HL-60/S4 treated with retinoic acid at 250 ng/mL for 4 days and 3 days (cell line): ENCODE data around the gene FCN1.

Experiments
- in situ Hi-C: fragments of 300-500 bp; cut with MboI; formaldehyde crosslinking; loops from 2 replicates; pipeline ENCODE4 v1.7.0; 2022; ENCODE audit warnings: low sequenced_read_pairs

FCN1 gene

DNA sequence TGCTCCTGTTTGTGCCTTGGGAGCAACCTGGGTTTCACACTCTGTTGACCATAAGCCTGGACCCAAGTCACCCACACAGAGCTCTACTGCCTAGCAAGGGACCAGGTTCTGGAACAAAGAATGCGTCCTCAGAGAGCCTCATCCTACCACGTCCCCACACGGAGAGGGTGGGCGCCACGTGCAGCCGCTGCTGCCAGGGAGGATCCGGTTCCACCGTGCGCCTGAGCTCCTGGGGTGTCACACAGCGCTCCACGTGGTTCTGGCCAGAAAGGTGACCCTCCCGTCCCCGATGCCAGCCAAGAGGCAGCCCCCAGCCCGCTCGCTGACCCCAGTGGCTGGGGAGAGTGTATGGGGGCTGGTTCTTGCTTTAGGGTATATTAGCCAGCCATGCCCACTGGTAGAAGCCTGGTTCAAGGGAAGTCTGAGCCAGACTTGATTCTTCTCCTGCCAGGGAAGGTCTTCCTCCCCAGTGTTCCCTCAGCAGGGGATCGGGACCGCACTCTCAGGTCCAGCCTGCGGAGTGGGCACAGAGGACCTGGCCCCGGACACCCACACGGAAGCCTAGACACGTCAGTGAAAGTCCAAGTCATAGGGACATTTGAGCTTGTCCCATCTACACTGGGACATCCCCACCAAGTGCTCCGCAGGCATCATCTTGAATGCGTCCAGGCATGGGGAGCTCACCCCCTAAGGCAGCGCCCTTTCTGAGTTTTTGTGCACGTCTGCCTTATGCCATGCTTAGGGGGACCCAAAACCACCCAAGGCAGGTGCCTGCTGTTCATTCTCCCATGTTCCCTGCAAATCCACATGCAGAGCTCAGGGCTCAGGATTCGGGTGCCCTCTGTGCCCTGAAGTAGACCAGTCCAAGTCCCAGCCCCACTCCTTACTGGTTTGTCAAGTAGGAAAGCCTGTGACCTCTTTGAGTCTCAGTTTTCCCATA, 2.4 kb downstream of the FCN1 start:
- in situ Hi-C loops: no loop called here

DNA sequence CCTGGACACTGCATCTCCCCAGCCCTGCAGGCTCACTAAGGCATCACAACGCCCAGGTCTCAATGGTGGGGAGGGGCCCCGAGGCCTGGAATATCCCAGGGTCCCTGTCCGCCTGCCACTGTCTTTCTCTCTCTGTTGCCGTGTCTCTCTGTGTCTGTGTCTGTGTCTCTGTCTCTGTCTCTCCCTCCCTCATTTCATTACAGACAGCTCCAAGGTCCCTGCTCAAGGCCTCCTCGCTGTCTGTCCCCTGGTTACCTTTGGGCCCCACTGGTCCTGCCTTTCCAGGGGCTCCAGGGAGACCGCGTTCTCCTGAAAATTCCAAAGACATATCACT, 3.2 kb downstream of the FCN1 start:
- in situ Hi-C loops: no loop called here

DNA sequence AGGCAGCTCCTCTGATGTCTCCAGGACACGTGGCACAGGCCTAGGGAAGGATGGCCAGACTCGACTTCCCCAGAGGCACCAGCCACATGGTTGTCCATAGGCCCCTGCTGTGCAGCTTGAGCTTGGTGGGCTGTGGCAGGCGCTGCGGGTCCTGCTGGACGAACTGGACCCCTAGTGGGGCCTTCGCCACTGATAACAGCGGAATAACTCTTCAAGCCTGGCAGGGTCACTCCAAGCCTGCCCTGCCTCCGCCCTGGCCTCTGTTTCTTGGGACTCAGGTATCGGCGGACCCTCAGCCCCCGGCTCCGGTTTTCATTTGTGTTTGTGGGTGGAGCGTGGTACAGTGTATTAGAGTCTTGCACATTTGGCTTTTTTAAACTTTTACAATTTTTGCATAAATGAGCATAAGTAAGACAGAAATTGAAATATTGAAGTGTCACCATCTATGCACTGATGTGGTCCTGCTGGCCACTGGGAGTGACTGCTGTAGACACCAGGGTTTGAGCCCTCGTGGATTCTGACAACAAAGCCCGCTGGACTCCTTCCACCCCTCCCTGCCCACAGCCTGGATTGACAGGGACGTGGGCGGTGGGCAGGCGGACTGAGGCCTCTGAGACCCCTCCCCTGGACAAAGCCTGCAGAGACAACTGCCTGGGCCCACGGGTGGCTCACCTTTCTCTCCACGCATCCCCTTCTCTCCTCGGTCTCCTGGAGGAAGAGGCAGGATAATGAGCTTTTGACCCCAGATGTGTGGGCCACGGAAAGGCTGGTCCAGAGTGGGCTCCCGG, 3.8 kb downstream of the FCN1 start:
- in situ Hi-C loops: no loop called here

DNA sequence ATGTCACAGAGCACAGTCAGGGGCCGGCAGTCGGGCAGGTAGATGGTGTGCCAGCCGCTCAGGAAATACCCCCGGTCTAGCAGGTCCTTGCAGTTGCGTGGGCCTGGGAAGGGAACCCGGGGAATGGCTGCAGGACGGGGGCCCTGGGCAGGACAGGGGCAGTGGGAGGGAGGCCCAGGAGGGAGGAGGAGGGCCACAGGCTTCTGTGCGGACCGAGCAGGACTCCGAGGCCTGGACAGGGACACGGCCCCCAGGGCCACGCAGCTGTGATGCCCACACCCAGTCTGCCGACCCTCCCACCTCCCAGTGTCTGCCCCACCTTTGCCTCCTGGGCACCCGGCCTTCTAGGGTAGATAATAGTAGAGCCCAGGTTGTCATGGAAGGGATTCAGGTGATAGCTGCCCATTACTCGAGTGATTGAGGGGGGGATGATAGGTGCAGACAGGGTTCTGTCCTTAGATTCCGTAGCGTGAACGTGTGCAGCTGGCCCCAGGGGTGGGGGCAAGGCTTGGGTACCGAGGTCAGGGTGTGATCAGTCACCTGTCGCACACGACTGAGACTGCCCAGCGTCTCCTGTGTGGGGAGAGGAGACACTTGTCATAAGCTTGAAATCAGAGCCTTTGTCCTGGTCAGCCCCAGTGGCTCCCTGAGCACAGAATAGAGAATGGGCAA, 4.5 kb downstream of the FCN1 start:
- in situ Hi-C loops: no loop called here

DNA sequence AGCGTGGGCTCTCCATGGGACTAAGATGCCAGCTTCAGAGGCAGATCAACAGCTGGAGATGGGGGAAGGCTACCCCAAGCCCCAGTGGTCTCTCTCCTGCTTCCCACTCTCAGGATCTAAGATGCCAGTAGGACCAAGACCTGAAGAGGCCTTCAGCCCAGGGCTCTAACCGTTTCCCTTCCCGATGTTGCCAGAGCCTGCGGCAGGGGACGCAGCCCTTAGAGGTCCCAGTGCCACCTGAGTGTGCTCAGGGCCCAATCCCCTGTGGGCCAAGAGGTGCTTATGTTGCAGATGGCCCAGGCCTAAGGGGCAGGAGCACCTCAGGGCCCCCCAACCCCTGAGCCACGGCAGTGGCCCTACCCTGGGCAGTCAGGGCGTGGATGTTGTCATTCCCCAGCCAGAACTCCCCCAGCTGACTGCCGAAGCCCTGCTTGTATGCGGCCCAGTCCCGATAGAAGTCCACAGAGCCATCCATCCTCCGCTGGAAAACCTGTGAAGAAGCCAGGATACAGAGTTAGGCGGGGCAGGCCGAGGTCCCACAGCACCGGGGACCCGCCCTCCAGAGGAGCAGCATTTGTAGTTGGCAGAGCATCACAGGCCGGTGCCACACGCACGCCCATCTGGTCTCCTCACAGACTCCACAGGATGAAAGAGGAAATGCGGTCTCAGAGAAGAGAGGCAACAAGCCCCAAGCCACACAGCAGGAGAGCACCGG, 5.4 kb downstream of the FCN1 start:
- in situ Hi-C loops: no loop called here

DNA sequence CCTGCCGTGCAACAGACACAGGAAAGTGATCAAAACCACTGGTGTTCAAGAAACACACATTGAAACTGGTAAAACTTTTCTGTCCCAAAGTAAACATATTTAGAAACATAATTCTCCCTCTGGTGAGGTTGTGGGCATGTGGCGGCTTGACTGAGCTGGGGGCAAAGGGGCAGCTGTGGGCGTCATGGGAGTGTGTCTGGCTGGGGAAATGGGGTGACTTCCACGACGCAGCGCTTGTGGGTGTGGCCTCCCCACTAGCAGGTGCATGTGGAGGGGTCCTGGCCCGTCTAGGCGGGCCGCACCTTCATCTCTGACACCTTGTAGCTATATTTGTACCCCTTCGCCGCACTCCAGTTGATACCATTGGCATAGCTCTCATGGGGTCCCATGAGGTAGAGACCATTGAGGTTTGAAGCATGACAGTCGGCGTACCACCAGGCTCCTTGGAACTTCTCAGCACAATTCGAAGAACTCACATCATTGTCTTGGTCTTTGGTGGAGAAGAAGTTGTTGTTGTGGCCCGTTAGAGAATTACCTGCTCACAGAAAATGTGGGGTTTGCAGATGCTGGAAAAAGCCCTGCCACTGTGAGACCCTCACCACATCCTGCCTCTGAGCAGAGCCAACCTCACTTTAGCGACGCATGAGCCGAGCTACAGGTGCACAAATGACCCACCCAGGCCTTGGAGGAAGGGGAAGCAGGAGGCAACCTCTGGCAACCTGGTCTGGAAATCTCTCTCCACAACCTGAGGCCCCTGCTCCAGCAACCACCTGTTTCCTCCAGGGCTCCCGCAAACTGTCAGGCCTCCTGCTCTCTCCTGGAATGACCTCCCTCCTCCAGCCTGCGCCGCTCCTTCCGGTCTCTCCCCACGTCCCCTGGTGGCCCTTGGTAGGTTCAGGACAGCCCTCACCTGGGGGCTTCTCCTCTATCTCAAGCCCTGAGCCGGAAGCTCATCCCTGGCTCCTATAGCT, 7.9 kb downstream of the FCN1 start:
- in situ Hi-C loops: no loop called here

DNA sequence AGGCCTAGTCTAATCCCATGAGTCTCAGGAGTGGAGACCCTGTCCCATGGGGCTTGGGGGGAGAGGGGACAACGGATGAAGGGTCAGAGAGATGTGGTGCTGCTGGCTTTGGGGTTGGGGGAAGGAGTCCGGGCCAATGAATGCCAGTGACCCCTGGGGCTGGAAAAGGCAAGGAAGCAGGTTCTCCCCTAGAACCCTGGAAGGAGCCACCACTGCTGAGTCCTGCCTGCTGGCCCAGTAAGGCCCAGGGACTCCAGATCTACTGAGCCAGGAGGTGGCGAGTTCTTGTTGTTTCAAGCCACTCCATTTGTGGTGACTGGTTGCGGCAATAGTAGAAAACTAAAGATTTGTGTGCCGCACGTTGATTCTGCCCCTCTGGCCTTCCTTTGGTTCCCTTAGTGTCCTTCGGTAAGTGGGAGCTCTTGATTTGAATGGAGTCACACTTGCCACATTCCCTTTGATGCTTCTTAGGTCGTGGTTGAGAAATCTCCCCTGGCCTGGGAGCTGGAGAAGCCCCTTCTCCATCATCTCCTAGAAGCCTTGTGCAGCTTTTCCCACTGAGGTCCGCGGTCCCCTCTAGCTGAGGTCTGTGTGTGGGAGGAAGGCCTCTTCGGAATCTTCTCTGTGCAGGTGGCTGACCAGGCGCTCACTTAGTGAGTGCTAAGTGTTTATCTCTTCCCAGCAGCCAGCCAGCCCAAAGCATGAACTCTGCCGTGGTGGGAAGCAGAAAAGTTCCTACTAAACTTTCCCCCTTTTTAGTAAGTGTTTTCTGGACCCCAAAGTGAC, 9.0 kb downstream of the FCN1 start:
- in situ Hi-C loops: no loop called here

DNA sequence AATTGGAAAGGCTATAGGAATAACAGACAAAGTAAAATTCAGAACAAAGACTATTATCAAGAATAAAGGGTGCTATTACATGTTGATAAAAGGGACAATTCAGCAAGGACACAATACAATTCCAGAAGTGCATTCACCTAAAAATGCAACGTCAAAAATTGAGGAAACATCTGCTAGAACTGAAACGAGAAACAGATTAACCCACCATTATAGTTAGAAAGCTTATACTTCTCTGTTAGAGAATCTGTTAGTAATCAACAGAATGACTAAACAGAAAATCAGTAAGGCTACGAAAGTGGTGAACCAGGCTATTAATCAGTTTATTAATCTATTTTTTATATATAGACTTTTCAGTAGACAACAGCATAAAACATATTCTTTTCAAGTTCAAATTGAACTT, 14.8 kb downstream of the FCN1 start:
- in situ Hi-C loops: no loop called here

DNA sequence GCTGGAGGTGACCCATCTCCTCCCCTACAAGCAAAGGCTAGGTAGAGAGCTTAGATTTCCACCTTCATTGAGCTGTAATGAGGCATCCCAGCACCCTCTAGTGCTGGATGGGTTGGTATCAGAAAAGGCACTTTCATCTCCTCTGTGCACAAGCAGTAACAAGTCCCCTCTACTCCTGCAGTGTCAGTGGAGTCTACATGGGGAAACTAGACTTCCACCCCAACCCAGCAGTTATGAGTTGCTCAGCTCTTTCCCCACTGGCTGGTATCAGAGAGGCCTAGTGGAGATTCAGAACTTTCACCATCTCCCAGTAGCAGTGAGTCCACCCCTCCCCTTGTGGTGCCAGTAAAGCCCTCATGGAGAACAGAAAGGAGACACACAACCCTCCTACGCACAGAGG, 17.9 kb downstream of the FCN1 start:
- in situ Hi-C loops: no loop called here

DNA sequence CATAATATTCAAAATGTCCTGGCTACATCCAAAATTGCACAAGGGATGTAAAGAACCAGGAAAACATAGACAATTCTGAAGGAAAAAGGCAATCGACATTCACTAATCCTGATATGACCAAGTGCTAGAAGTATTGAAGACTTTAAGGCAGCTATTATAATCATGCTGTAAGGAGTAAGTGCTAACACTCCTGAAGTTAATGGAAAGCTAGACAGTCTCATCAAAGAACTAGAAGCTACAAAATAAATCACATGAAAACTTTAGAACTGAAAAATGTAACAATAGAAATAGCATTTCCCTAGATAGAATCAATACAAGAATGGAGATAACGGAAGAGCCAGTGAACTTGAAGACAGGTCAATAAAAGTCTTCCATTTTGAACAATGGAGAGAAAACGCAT, 18.5 kb downstream of the FCN1 start:
- in situ Hi-C loops: no loop called here

DNA sequence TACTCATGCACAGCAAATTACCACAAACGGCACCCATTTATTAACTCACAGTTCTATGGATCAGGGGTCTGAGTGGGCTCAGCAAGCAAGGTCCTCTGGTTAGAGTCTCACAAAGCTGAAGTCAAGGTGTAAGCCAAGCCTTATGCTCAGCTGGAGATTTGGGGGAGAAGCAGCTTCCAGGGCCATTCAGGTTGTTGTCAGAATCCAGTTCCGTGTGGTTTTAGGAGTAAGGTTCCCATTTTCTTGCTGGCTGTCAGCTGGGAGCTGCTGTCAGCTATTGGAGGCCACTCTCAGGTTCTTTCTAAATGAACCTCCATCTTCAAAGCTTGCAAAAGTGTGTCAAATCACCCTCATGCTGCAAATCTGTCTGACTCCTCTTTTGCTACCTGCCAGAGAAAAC, 19.4 kb downstream of the FCN1 start:
- in situ Hi-C loops: no loop called here

DNA sequence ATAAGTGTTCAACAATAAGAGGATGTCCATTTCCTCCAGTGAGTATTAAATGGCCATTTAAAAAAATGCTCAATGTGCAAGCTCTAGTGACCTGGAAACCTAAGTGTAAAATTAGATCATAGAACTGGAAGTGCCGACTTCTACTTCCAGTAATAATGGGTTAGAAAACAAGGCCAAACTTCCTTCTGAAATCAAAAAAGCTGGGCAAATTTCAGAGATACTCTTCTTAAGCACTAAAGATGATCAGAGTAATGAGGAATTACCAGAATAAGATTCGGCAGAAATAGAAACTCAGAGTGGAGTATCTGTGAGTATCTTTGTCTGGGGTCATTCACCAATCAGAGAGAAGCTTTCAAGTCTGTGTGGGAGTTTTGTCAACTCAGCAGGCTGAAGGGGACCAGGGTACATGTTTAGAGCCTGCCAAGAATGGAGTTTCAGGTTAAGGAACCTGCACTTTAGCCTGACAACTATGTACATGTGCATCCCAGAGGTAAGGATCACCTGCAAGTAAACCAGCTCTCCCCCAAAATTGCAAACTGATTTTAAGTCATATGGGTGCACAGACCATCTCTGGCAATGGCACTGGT, 20.0 kb downstream of the FCN1 start:
- in situ Hi-C loops: no loop called here

DNA sequence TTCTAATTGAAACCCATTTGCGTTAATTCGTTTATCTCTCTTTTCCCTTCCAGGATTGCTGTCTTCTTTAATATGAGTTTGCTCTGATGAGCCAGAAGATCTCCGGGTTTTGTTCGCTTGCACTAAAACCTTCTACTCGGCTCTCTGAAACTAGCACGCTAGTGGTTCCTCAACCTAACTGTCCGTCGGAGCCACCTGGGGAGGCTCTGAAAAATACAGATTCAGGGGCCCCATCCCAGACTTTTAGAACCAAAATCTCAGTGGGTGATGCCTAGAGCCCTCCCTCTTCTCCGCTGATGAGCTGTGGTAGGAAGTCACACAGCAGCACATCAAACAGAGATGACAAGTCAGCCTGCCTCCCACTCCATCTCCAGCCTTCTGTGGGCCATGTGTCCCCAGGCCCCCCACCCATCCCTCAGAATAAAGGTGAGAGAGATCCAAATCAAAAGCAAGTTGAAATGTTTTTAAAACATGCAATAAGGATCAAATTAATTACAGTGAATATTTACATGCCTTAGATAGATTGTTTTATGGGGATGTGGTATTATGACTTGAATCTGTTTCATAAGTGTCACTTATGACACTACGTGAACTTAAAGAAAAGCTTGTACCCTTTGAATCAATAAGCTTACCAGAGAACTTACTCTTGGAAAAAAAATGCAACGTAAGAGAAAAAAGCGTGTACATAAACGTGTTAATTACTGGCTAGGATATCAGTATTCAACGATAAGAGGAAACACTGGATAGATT, 20.7 kb downstream of the FCN1 start:
- in situ Hi-C loops: no loop called here

DNA sequence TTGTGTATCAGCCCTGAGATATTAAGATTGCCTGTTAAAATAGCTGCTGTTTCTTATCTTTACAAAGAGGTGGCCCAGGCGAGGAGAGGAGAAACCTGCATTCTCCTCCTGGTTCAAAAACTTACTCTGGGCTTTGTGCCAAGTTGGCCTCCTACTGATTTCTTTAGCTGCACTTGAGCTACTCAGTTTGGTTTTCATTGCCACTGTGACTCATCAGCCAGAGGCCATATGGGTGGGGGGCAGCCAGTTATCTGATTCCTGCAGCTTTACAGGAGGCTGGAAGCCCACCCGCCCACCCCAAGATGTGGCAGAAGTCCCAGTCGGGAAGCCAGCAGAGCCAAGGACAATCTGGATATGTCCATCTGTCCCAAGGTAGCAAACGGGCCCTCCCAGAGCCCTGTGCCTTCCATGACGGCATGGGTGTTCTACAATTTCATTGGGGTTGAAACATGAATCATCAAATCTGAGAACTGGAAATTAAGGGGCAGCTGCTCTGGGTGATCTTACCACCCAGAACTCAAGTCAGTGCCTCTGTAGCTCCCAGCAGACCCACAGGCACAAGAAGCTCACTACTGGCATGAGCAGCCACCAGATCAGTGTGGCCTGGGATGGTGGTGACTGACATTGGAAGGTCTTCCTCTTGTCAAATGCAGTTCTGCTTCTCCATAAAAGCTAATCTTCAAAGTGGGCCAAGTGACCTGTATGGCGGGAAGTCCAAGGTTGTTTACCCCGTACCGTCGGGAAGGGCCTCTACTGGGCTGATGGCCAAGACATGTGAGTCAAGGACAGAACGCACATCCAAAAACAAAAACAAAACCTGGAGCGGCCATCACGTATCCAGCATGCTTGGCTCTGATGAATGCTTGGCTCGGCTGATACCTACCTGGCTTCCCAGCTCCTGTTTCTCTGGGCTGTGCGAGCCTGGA, 21.5 kb downstream of the FCN1 start:
- in situ Hi-C loops: no loop called here

DNA sequence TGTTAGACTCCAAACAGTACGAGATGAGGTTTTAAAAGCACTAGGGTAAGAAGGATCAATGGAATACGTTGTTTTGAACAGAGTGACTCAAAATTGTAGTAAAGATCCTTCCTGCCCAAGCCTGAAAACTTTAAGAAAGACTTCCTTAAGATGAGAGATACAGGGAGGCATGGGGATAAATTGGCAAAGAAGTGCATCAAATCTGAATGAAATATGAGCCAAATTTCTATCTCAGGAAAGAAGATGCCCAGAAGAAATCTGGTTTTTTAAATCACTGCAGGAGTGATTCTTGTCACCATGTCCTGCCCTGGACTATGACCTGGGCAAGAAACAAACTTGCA, 22.2 kb downstream of the FCN1 start:
- in situ Hi-C loops: no loop called here

DNA sequence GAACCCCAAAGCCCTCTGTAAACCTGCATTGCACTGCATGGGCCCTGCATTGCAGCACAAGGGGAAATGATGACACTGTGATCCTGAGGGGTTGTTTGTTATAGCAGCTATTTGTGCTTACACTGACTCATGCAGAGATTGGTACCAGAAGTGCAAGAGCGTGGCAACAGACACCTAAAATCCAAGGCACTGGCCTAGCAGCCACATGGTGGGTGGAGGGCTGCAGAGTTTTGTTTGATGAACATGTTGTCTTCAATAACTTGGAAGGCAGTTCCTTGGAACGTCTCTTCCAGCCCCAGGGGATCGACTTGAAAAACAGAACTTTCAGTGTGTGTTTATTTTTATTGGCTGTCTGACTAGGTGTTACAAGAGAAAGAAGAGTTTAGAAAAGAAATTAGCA, 22.6 kb downstream of the FCN1 start:
- in situ Hi-C loops: no loop called here
